Testis (tissue), 2 donors: ENCODE results near the gene FARP2.

ENCODE experiments used
- CTCF ChIP-seq, 3 experiments: fragments of 450-650 bp in 2 of 3; fragments of 200-600 bp in 1 of 3; sonication (generic) in 1 of 3; IDR thresholded peaks; one replicate each; pipeline ENCODE4 v1.5.1; 2016 to 2019; ENCODE audit warnings: antibody characterized with exemption in 3 of 3, mild to moderate bottlenecking in 2 of 3, moderate library complexity in 1 of 3
- POLR2A ChIP-seq: fragments of 450-650 bp; IDR thresholded peaks from one replicate; pipeline ENCODE4 v1.6.1; 2017; ENCODE audit warnings: antibody characterized with exemption, mild to moderate bottlenecking, moderate library complexity

GRCh38 chr2:241500016-241500415 is 143.9 kb downstream of the FARP2 start:
- TF ChIP-seq CTCF (IDR thresholded peaks at IDR 0.05) (no peak), POLR2A (no peak)
